ENCODE data around the gene DHRS7B.
A peak's percentile ranks its signal among the peaks of the same experiment; 100 is the strongest.
"Not testable (repeated sequence)": the region's sequence is repeated elsewhere in the genome, so short reads cannot be mapped to it uniquely, and the experiment has no call there.

Gene DHRS7B

DNA sequence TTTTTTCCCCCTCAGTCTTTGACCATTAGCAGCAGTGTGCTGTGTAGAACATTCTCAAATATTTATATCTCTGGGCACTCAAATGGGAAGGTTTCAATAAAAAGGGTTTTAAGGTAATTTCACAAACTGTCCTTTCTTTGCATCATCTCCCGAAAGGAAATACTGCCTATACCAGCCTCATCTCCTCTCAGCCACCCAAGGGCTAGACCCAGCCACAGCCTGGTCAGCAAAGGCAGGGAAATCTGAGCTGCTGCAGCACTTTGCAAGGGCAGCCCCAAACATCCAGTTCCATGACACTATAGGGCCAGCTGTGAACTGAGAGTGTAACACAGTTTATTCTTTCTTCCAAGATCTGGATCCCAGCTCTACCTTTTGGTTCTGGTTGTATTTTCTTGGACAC lies 58.3 kb downstream of the DHRS7B start:
- DNase-seq = no peak

DNA sequence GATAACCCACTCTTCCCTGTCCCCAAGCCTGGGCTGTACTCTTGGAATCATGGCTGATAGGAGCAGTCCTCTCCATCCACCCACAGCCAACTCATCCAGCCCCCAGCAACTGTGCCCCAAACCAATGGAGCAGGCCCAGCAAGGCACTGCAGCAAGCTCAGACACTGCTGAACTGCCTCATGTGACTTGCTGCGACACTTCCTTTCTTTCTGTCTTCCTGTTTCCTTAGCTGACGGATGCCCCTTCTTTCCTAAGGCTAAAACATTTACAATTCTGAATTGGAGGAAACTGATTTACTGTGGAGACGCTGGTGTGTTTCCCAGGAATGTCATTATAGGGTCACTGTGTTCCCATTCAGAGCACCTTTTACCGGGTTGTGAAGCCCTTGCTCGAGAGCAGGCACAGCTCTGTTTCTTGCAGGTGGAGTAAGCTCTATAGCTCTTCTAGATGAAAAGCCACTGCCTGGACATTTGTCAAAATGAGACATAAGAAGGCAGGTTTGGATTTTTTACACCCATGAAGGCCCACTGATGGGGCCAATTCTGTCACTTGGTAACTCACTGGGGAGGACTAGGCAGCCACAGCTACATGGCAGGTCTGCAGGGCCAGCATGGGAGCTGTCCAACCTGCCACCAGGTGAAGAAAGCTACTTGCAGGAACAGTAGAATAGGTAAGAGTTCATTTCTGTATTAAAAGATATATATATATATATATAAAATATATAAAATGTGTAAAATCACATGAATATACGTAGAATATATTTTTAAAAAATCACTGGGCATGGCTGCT lies 59.8 kb downstream of the DHRS7B start:
- DNase-seq = no peak

DNA sequence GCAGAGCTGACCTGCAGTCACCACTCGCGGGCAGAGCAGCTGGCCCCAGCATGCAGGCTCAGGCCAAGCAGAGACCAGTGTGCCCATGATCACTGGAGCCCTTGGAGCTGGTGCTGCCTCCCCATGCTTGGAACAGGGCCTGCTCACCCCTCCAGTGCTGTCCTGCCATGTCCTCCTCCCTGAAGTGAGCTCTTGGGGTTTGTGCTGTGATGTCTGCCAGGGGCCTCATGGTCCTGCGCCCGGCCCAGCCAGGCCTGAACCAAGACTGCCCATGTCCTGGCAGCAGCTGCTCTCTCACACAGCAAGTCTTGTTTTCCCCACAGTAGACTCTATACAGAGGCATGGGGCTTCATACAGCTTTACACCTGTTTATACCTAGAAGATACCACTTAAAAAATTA lies 62.6 kb downstream of the DHRS7B start:
- no peak for DNase-seq

DNA sequence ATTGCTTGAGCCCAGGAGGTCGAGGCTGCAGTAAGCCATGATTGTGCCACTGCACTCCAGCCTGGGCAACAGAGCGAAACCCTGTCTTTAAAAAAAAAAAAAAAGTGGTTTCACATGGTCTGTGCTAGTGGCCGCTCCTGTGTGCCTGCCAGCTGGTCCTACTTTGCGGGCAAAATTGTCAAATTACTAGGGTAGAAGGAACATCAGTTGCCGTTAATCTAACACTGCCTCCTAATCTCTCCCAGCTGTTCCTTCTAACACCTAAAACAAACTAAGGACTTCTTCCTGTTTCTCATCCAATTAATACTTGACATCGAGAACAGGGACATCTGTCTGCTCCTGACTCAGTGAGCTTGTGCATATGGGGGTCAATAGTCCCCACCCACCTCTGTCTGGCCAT lies 63.3 kb downstream of the DHRS7B start:
- peak; percentile 94 for DNase-seq

DNA sequence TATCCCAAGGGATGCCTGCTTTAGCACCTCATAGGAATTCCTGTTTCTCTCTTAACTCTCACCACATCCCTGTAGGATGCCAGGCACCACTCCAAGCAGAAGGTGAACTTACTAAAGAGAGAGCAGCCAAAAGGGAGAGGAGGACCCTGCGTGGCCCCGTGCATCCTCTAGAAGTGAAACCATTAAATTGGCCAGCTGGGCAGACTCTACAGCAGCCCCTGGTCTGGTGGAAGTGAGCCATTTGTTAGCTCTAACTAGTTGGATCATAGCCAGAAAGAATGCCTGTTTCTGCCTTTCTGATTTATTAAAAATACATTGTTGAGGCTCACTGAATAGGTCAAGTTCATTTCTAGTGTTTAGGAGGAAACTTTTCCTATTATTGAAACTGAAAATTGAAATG lies 64.9 kb downstream of the DHRS7B start:
- DNase-seq = no peak

DNA sequence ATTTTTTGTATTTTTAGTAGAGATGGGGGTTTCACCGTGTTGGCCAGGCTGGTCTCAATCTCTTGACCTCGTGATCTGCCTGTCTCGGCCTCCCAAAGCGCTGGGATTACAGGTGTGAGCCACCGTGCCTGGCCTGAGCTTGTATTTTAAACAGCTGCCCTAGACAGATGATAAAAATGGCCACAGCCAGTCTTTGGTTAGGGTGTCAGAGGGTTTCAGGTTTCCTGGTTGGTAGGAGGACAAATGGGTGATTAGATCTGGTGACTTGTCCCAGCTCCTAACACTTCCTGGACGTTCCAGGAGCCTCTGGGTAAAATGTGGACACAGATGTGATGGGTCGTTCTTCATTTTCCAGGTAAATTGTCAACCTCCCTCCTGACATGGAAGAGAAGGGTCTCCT lies 65.7 kb downstream of the DHRS7B start:
- DNase-seq = not testable (repeated sequence)

DNA sequence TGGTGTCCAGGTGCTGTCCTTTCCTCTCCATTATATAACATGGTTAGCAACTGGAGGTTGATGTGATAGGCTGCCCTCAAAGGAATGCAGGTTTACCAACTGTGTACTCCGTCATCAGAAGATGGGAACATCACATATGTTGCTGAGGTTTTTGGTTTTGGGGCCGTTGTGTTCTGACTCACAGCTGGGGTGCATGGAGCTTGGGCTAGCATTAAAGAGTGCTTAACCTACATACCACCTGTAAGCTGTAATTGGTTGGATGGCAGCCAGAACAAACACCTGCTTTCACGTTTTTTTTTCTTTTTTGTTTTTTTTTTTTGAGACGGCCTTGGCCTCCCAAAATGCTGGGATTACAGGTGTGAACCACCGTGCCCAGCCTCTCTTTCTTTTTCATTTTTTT lies 66.3 kb downstream of the DHRS7B start:
- DNase-seq = no peak

DNA sequence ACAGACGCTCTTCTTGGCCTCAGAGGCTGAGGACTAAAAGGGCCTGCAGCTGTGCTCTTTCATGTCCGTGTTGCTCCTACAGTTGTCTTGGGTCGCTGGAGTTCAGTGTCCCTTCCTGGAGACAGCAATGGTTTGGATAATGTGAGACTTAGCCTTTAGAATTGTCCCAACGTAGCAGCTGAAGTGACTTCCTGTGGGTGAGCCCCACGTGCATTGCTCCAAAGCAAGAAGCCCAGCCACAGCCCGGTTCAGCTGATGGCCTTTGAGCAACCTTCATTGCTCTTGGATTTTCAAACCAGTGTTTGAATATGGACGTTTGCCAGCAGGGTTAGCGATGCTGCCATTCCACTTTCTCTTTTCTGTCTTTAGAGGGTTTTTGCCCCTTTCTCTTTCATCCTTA lies 67.5 kb downstream of the DHRS7B start:
- DNase-seq = peak; percentile 25

DNA sequence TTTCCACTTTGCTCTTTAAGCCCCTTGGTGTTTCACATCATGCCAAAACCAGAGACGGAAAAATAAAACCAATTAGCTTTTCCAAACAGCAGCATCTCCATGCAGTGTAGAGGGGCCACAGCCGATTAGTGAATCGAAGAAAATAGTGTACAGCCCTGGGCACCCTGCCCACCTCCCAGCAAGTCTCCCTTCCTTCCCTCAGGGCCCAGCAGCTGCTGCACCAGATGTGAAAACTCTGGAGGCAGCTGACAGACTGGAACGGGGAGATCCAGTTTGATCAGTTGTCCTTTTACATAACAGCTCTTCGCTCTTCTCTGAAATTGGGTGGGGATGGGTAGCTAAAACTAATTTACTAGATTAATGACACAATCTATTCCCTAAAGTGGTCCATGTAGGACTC lies 67.9 kb downstream of the DHRS7B start:
- peak; percentile 67 for DNase-seq

DNA sequence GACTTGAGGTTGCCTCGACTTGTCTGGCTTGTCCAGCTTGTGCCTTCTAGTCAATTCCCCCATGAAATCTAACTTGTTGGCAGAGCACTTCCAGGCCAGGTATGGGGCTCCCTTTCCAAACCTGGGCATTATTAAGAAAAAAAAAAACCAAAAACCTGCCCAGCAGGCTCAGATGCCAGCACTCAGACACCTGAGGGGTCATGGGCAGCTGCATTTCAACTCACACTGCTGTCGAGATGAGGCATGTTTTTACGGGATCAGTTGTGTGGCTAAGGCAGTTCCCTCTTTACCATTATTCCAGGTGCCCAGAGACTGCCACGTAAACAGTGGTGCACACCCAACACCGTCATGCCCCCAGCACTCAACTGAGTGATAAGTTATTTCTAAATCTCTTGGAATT lies 69.4 kb downstream of the DHRS7B start:
- no peak for DNase-seq

DNA sequence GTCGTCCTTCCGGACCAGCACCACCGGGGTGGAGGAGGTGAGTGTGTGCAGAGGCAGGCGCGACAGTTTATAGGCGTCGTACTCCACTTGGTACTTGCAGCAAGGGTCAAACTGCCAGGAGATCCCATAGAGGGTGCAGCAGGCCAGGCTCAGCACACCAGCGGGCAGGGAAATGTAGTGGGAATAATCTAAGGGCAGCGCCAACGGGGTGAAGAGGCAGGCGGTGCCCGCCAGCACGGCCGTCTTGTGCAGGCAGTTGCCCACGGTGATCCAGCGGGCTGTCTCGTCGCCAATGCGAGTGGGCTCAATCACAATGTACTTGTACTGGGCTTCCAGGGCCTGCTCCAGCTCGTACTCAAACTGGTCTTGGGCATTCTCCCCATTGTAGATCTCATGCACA lies 71.6 kb downstream of the DHRS7B start:
- DNase-seq = no peak

DNA sequence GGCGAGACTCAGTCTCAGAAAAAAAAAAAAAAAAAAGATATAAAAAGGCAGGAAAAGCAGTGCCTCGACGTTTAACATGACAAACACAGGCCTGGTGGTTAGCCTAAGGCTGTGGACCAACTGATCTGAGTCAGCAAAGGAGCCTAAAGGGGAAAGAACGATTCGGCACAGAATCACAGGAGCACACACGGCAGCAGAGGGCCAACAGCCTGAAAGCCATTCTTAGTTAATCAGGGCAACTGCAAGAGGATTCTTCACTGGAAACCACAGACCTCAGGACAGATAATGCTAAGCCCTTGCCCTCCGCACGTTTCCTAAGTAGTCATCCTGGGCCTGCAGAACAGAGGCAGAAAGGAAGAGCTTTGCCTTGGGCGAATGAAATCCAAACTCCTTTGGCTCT lies 72.5 kb downstream of the DHRS7B start:
- DNase-seq = peak; percentile 16

DNA sequence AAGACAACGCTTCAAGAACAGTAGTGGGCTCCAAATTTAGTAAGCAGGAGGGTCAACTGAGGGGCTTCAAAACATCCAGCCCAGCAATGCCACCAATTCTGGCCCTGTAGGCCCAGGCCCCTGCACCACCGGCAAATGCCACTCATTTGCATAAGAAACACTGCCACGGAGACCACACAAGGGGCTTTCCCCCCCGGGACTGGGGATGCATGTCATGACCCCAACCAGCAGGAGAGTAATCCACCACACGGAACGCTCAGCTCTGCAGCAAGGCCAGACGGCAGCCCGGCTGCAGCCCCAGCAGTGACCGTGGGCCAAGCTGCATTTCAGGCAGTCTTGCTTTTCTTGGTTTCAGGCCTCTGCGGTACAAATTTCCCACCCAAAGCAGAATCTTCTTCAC lies 73.1 kb downstream of the DHRS7B start:
- DNase-seq = no peak

DNA sequence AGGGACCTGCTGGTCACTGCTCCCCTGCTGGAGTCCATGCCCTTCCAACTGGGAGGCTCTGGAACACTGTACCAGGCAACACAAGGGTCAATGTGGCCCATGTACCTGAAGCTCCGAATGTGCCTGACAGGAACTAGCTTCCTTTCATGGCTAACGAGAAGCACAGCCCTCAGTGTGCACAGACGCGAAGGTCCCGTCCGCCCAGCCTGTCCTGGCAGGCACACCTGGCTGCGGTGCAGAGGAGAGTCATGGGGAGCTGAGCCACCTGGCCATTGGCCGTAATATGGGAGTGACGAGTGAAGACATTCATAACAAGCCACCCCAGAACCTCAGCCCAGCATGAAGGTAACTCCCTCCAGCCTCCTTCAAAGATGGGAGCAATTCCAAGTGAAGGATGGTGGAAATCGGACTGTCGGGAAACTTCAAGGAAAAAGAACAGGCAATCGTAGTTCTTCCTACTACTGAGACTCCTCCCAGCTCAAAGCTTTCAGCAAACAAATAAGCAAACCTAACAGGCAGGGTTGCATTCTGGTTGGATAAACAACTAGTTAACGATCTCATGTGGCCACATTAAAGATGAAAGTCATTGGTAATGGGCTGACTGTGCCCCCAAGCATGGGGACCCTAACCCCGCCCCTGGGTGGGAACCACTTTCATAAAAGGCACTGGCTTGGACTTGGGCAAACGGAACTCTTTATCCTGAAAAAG lies 74.0 kb downstream of the DHRS7B start:
- no peak for DNase-seq

DNA sequence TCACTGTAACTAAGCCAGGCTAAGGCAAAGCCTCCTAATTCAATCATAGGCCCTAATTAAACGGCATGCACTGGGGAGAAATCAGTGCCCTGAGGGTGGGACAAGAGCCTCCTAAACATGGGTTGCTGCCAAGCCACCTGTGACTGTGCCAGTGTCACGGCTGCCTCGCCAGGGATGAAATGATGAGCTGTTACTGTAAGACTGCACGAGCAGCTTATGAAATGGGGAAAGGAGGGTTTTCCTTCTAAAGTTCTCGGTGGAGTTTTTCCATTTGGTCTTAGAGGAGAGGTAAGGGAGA lies 74.5 kb downstream of the DHRS7B start:
- DNase-seq = peak; percentile 71

DNA sequence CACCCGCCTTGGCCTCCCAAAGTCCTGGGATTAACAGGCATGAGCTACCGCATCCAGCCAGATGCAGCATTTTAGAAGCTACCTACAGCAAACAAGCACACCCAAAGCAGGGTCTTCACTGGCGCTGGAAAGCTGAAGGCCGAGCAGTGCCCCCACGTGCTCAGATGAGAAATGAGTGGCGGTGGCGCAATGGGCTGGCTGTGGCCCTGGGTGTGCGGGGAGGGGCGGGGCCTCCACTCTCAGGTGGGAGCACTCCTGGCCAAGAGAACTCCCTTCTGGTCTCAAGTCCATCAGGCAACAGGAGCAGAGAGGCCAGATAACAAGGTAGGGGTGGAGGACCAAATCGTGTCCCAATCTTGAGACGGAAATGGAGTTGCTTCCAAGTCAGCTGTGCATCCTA lies 75.1 kb downstream of the DHRS7B start:
- DNase-seq = no peak

DNA sequence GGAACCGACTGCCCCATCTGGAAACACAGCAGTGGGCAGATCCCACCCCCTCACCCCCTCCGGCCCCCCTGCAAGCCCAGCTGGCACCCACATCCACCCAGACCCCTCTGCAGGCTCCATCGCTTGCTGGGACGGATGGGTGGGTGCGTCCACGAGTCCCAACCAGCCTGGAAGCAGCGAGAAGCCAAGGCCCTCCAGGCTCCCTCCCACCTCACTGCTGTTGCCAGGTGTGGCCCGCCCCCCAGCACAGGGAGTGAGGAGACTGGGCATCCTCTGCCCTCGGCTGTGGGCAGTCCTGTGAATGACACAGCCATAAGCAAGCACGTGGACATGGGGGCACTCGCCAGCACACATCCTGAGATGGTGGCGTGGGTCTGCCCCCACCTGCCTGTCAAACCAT lies 75.7 kb downstream of the DHRS7B start:
- no peak for DNase-seq

DNA sequence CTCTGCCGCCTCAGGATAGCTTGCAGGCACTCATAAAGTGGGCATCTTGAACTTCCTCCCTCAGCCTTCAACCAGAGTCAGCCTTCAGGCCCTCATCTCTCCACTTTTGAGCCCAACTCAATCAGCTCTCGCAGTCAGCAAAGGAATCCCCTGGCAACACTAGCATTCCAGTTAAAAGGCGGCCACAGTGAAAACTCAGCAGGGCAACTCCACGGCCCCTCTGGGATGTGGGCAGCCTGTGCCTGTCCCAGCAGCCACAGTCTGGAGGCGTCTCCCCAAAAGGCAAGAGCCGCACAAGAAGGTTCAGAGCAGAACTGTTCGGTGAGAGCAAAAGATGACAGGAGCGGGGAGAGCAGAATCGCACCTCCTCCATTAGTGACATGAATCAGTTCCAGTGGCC lies 78.2 kb downstream of the DHRS7B start:
- no peak for DNase-seq

DNA sequence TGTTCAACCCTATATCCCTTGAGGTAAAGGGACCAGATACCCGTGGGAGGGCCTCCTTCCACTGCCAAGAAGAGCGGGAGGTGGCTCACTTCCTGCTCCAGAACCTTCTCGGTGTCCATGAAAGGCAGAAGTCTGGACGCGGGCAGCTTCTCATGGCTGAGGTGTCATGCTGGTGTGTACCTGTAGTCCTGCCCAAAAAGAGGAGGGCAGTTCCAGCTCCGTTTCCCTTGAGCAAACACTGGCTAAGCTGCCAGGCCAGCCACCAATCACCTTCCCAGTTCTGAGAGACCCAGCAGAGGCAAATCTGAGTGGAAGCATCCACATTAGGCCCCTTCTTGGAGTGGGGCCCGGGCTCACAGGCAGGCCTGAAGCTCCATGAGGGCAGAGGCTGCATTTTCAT lies 81.6 kb downstream of the DHRS7B start:
- DNase-seq = no peak

DNA sequence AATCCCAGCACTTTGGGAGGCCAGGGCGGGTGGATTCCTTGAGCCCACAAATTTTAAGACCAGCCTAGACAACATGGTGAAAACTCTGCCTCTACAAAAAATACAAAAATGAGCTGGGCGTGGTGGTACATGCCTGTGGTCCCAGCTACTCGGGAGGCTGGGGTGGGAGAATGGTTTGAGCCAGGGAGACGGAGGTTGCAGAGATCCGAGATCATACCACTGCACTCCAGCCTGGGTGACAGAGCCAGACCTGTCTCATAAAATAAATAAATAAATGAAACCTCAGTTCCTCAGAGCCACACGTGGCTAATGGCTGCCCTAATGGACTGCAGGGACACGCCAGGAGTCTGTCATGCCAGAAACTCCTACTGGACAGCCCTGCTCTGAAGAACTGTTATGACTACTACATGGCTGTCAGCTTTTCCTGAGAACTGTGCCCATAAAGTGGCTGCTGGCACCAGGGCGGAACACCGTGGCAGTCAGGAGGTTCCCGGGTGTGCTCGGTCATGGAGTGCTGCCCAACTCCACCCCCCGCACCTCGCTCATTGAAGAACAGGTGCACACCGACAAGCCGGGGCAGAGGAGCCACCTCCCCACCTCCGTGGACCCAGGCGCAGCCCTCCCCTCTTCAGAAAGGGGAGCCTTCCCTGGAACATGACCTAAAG lies 82.9 kb downstream of the DHRS7B start:
- no peak for DNase-seq

DNA sequence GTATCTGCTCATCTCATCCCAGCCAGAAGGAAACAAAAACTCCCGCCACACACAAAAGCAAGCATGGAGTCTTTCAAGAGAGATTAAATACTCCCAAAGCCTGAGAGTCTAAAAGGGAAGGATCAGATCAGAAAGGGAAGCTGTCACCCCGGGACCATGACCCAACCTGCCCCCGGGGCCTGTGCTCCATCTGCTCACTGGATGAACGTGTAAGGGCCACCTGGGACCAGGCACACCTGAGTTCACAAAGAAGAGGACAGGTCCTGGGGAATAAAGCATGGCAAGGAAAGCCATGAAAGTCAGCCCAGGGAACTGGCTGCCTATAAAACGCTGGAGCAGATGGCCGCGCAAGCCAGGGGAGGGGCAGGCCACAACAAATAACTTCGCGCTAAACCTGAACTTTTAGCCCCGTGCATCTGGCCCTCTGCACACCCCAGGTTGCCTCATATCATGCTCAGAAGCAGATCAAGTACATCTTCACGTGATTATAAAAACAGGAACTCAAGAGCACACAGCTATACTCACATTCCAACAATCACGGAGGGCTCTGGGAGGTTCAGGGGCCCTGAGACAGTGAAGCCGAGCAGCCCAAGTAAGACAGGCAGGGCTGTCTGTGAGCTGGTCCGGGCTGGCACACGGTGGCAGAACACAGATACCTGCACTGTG lies 83.8 kb downstream of the DHRS7B start:
- peak; percentile 86 for DNase-seq

DNA sequence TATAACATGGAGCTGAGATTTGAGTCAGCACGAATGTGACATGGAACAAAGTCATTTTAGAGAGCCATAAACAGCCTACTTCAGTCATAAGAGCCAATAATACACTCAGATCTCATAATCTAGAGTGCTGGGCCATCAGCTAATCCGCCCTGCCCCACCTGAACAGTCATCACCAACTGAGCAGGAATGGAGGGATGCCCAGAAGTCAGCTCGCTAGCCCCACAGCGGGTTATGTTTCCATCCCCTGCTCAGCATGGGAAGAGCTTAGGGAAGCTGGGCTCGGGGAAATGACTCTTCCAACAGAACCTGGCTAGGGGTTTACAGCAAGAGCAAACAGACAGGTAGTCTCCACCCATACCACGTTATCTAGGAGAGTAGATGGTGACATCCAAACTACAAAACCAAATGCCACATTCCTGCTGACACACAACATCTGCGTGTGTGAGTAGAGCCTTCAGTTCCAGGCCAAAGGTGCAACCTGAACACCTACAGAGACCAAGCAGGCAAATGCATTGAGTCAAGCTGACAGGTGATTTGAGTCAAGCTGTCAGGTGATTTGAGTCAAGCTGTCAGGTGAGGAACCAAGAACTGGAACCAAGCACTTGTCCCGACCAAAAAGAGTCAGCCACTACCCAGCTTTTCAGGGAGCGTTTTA lies 85.2 kb downstream of the DHRS7B start:
- DNase-seq = no peak

All from NCI-H82 (cell line).